ENCODE measurements around the gene SECISBP2L. TPM values are rescaled to one million over a fixed set of nuclear protein-coding genes. Genes with fewer than 3 reads are reported as not detected.

The SECISBP2L gene
- total and polyA plus RNA-seq, 9 of the 15 experiments (the other 6 are each of a cell fraction or from before 2014, with no cell fraction given), result 0.55 to 14.1 (median 10.4) TPM

GRCh38 chr15:48976444-48977088 is 69.7 kb downstream of the SECISBP2L start:
- FAIRE-seq, result no peak
- H3K9ac ChIP-seq (ENCODE audit: insufficient read depth in 1 of 2, low read depth in 2 of 2, low read length in 2 of 2), result peak overlapping the region; percentile 75 to 92
- WGBS (ENCODE audit: insufficient coverage, low coverage, missing lambda C conversion rate), result 77% methylated on average over 16 of the region's 17 CpGs

More at GRCh38 chr15:48976444-48977088, 69.7 kb downstream of the SECISBP2L start:
- CTCF ChIA-PET (ENCODE audit: low intra/inter-chr PET ratio), result interaction anchor here (0.7 kb wide), 1 partner anchor 246 kb away, joined by 3 read pairs; no protein-coding TSS in a partner anchor
- Histone ChIP-seq H3K4me3 (no peak overlapping the region), H3K79me2 (ENCODE audit: control insufficient read depth, insufficient read depth, low read length) (no peaks in the 10 kb centered on the region), H3K4me2 (ENCODE audit: insufficient read depth, low read length) (peak overlapping the region; percentile 77), H2AFZ (ENCODE audit: low read depth, low read length) (peak overlapping the region; percentile 100), H3K4me1 (replicated peaks in 1 of 2; ENCODE audit: control insufficient read depth in 2 of 2, insufficient read depth in 2 of 2, low read length in 2 of 2) (peaks cover 12 to 18% of the 10 kb centered on the region in 2 experiments; a peak in 3 of 5 replicates), H4K20me1 (replicated peaks; ENCODE audit: control insufficient read depth, insufficient read depth, low read length) (no peaks in the 10 kb centered on the region), H3K27me3 (ENCODE audit: control insufficient read depth in 2 of 2, insufficient read depth in 2 of 2, low read length in 2 of 2) (no peaks in the 10 kb centered on the region), H3K27ac (ENCODE audit: extremely low read depth, low read depth, low read length) (no peak overlapping the region), H3K9me3 (replicated peaks; ENCODE audit: control insufficient read depth, insufficient read depth, low read depth, low read length) (no peaks in the 10 kb centered on the region), H3K36me3 (ENCODE audit: control insufficient read depth, insufficient read depth, low read length) (no peaks in the 10 kb centered on the region), H3K9me1 (ENCODE audit: control insufficient read depth, insufficient read depth, low read length) (no peaks in the 10 kb centered on the region)
- POLR2A ChIA-PET, result interaction anchor here (1.0 to 1.7 kb wide), 3 partner anchors 8 to 145 kb away, joined by 3 to 9 read pairs (median 3); no protein-coding TSS in a partner anchor
- peak in 1 of 4 experiments; percentile 20 for DNase-seq (ENCODE audit: extremely low read depth in 1 of 4, low spot score in 3 of 4)
- TF ChIP-seq ZBTB33 (CRISPR knock-in tag; IDR thresholded peaks at IDR 0.05) (peak; percentile 92), RBBP5 (IDR thresholded peaks at IDR 0.05; ENCODE audit: borderline replicate concordance, insufficient read depth, low read length, poor library complexity, severe bottlenecking) (no peak), RBM39 (optimal IDR thresholded peaks at IDR 0.05; ENCODE audit: low read depth, low read length) (no peak), YBX1 (IDR thresholded peaks at IDR 0.05) (no peak)
- no TSS peak for BruUV-seq (replicated peaks)
- intact Hi-C loops (cut with micrococcal nuclease) (no loop called here), in situ Hi-C loops (cut with MboI) (no loop called here)
- ATAC-seq, result peak; percentile 24
